Kidney (tissue), 14 donors: ENCODE measurements around the gene MYH15. TPM values are rescaled to one million over a fixed set of nuclear protein-coding genes. Genes with fewer than 3 reads are reported as not detected.

Source experiments
- DNase-seq, 5 donors: peaks; one replicate each; pipeline ENCODE4 v3.0.0-alpha.2; 2013 to 2020
- FAIRE-seq: peaks from 2 replicates; lab custom pipeline; 2012; peaks lifted over from hg19 to GRCh38; lab: Jason Lieb, UNC
- H3K27ac ChIP-seq, 2 donors: one replicate each; pipeline ENCODE4 v1.7.0; 2013; ENCODE audit warnings: low read depth in 2 of 2, low read length in 2 of 2, inconsistent platforms in 1 of 2
- H3K27me3 ChIP-seq: one replicate; pipeline ENCODE4 v1.7.1; 2013; ENCODE audit warnings: low read length, inconsistent platforms; ENCODE audit not compliant: control insufficient read depth, insufficient read depth
- H3K36me3 ChIP-seq, 3 donors: one replicate each; pipeline versions ENCODE4 v1.7.0 to v1.7.1; 2013; ENCODE audit warnings: low read length in 3 of 3, control low read depth in 1 of 3, inconsistent platforms in 1 of 3; ENCODE audit not compliant: insufficient read depth in 3 of 3, control insufficient read depth in 2 of 3
- H3K4me1 ChIP-seq, 3 donors: one replicate each; pipeline versions ENCODE4 v1.7.0 to v1.7.1; 2013; ENCODE audit warnings: low read length in 3 of 3, inconsistent platforms in 1 of 3, low read depth in 1 of 3; ENCODE audit not compliant: control insufficient read depth in 2 of 3, insufficient read depth in 2 of 3
- H3K4me3 ChIP-seq, 3 donors: one replicate each; pipeline versions ENCODE4 v1.7.0 to v1.8.1; 2013; ENCODE audit warnings: low read length in 3 of 3, control low read depth in 1 of 3, inconsistent platforms in 1 of 3
- H3K9ac ChIP-seq, 3 donors: one replicate each; pipeline versions ENCODE4 v1.7.0 to v1.7.1; 2013; ENCODE audit warnings: low read length in 3 of 3, control low read depth in 1 of 3, inconsistent platforms in 1 of 3
- H3K9me3 ChIP-seq, 3 donors: one replicate each; pipeline versions ENCODE4 v1.7.0 to v1.7.1; 2013; ENCODE audit warnings: low read length in 3 of 3, control low read depth in 1 of 3, inconsistent platforms in 1 of 3; ENCODE audit not compliant: control insufficient read depth in 2 of 3, insufficient read depth in 1 of 3
- CTCF ChIP-seq: IDR thresholded peaks from 3 replicates; pipeline ENCODE4 v1.5.1; 2012; ENCODE audit warnings: mild to moderate bottlenecking, moderate library complexity, borderline replicate concordance; ENCODE audit not compliant: insufficient read depth; ENCODE audit errors: extremely low read depth
- intact Hi-C: fragments of 100-400 bp; cut with DNase I; formaldehyde crosslinking; loops from one replicate; pipeline ENCODE4 v1.11.1; 2022
- polyA plus RNA-seq: library from polyadenylated mRNA; stranded (reverse); fragments of 350-450 nt; fragmentation: Illumina TruSeq; extraction: RNeasy Lipid Tissue Mini Kit (QIAGEN cat#74804); gene quantifications from one replicate; pipeline ENCODE4 v1.2.3, GENCODE V29; 2014; ENCODE audit warnings: low read depth, low replicate concordance; ENCODE audit not compliant: insufficient read depth
- total RNA-seq: library from RNA; stranded (reverse); fragmentation: NEBNext Ultra II Directional; extraction: Animal tissue kit (Norgen Biotek cat#: 25700); gene quantifications from one replicate; pipeline ENCODE4 v1.2.1, GENCODE V29; 2021
- donor health status: control.
- donor health status: control.
- donor health status: control.
- donor health status: control.
- donor health status: control.
- donor health status: DM: yes; HTN: yes; CAD: no.
- donor health status: Normal renal cell carcinoma (clear cell type).

Gene MYH15
- total and polyA plus RNA-seq, 2 donors from 2014 or later: 0.44 TPM; not detected in 1

- H3K4me3 ChIP-seq: no peak overlapping the region
- TF ChIP-seq CTCF: no peak
- intact Hi-C loops: no loop called here
- H3K4me1 ChIP-seq: no peaks in the 10 kb centered on the region
- no peak for FAIRE-seq
- no peak for DNase-seq
- no peaks in the 10 kb centered on the region for H3K9me3 ChIP-seq
- H3K27me3 ChIP-seq: no peaks in the 10 kb centered on the region
- H3K27ac ChIP-seq: no peak overlapping the region
- no peak overlapping the region for H3K9ac ChIP-seq
- H3K36me3 ChIP-seq: no peaks in the 10 kb centered on the region
These were observed 18.3 kb upstream of the MYH15 start for GRCh38 chr3:108528459-108529252.

GRCh38 chr3:108527817-108528216, 17.4 kb upstream of the MYH15 start:
- Histone ChIP-seq H3K27ac (no peak overlapping the region), H3K27me3 (no peaks in the 10 kb centered on the region), H3K9ac (no peak overlapping the region), H3K9me3 (no peaks in the 10 kb centered on the region), H3K36me3 (no peaks in the 10 kb centered on the region), H3K4me1 (no peaks in the 10 kb centered on the region), H3K4me3 (no peak overlapping the region)
- FAIRE-seq (no peak), DNase-seq (no peak)
- no peak for TF ChIP-seq CTCF
- intact Hi-C loops: no loop called here

- no peaks in the 10 kb centered on the region for H3K36me3 ChIP-seq
- DNase-seq (peak in 3 of 5 donors; percentile 21 to 63 (median 45)), FAIRE-seq (no peak)
- H3K27ac ChIP-seq: no peak overlapping the region
- H3K4me3 ChIP-seq: no peak overlapping the region
- H3K9ac ChIP-seq: no peak overlapping the region
- TF ChIP-seq CTCF: no peak
- intact Hi-C loops: no loop called here
- H3K27me3 ChIP-seq: no peaks in the 10 kb centered on the region
- H3K9me3 ChIP-seq: no peaks in the 10 kb centered on the region
- no peaks in the 10 kb centered on the region for H3K4me1 ChIP-seq
These were observed 16.7 kb upstream of the MYH15 start for GRCh38 chr3:108527109-108527508.
